Measurements from ENCODE around the gene TMCO1.
"Not testable (repeated sequence)": the region's sequence is repeated elsewhere in the genome, so short reads cannot be mapped to it uniquely, and the experiment has no call there.

Gene TMCO1

GRCh38 chr1:165683848-165684485 is 84.7 kb downstream of the TMCO1 start:
- DNase-seq: no peak

- DNase-seq: not testable (repeated sequence)
Observed at GRCh38 chr1:165680773-165681172, 87.9 kb downstream of the TMCO1 start.

DNA sequence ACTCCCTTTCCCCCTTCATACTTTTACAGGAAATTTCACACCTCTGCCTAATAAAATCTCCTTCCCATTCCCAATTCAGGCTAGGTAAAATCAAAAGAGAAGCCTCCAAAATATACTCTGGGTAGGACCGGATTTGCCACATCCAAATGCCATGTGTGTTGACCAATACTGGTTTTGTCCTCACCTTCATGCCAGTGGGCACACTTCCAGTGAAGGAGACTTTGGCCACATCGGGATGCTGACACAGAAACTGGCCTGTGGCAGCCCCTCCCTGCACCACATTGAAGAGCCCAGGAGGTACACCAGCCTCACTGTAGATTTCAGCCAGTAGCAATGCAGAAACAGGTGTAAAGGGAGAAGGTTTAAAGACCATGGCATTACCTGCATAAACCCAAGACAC is 88.4 kb downstream of the TMCO1 start:
- DNase-seq: no peak

- no peak for DNase-seq
Observed at GRCh38 chr1:165679282-165680036, 89.2 kb downstream of the TMCO1 start.

GRCh38 chr1:165678509-165678908 is 90.2 kb downstream of the TMCO1 start:
- no peak for DNase-seq

All from kidney glomerular epithelial cell (primary cell).